ENCODE results near the gene DLG5. TPM values are rescaled to one million over a fixed set of nuclear protein-coding genes. Genes with fewer than 3 reads are reported as not detected.

The DLG5 gene
- total and polyA plus RNA-seq, 10 of the 15 experiments (the other 5 are each of a cell fraction or from before 2014, with no cell fraction given), result 0.18 to 6.6 (median 2.7) TPM

GRCh38 chr10:77944519-77944918, 18.0 kb upstream of the DLG5 start:
- RAD21 ChIA-PET (ENCODE audit: unreplicated experiment), result no interaction called here
- Histone ChIP-seq H4K20me1 (ENCODE audit: control insufficient read depth, insufficient read depth) (no peaks in the 10 kb centered on the region), H3K4me3 (no peak overlapping the region), H3K4me2 (ENCODE audit: control insufficient read depth, insufficient read depth) (no peak overlapping the region), H3K36me3 (ENCODE audit: control insufficient read depth in 2 of 2, insufficient read depth in 2 of 2, low read length in 1 of 2) (no peaks in the 10 kb centered on the region), H3K27me3 (replicated peaks in 1 of 2; ENCODE audit: control insufficient read depth in 2 of 2, insufficient read depth in 2 of 2, low read length in 1 of 2) (no peaks in the 10 kb centered on the region), H3K9me3 (replicated peaks; ENCODE audit: control insufficient read depth, insufficient read depth, low read length) (no peaks in the 10 kb centered on the region), H3K9ac (ENCODE audit: control insufficient read depth, insufficient read depth, low read length) (no peak overlapping the region), H2AFZ (ENCODE audit: control insufficient read depth, low read depth, low read length) (no peak overlapping the region), H3K4me1 (ENCODE audit: control insufficient read depth, insufficient read depth, low read length) (no peaks in the 10 kb centered on the region), H3K27ac (ENCODE audit: control insufficient read depth, insufficient read depth) (no peak overlapping the region), H3K79me2 (ENCODE audit: control insufficient read depth, insufficient read depth, low read length) (no peaks in the 10 kb centered on the region)
- POLR2A ChIA-PET, result interaction anchor here (0.7 kb wide), 1 partner anchor 33 kb away, joined by 3 read pairs; no protein-coding TSS in a partner anchor
- intact Hi-C loops (cut with micrococcal nuclease; ENCODE audit: unreplicated experiment) (no loop called here), in situ Hi-C loops (cut with MboI) (no loop called here)
- DNase-seq (ENCODE audit: low read depth, low spot score) (no peak), ATAC-seq (no peak), FAIRE-seq (no peak)
- BruUV-seq (replicated peaks), result no TSS peak
- TF ChIP-seq YY1 (IDR thresholded peaks at IDR 0.05; ENCODE audit: low read depth, low read length), result no peak
- no peak for TF ChIP-seq SPI1 (IDR thresholded peaks at IDR 0.05; ENCODE audit: borderline replicate concordance, insufficient read depth, low read depth, low read length)
- no peak for TF ChIP-seq ATF3 (IDR thresholded peaks at IDR 0.05; ENCODE audit: borderline replicate concordance, extremely low read depth, low read depth, low read length)
- TF ChIP-seq DPF2 (IDR thresholded peaks at IDR 0.05), result no peak
- no peak for TF ChIP-seq ZNF24 (IDR thresholded peaks at IDR 0.05)
- TF ChIP-seq PRDM15 (CRISPR knock-in tag; IDR thresholded peaks at IDR 0.05), result no peak
- TF ChIP-seq SMARCA5 (IDR thresholded peaks at IDR 0.05), result no peak
- TF ChIP-seq TBL1XR1 (IDR thresholded peaks at IDR 0.05; ENCODE audit: low read depth, low read length), result no peak
- no peak for TF ChIP-seq ZNF622 (IDR thresholded peaks at IDR 0.05)
- no peak for TF ChIP-seq NFIC (IDR thresholded peaks at IDR 0.05; ENCODE audit: low read depth, low read length)
- no peak for TF ChIP-seq IKZF2 (IDR thresholded peaks at IDR 0.05)
- no peak for TF ChIP-seq FOS (IDR thresholded peaks at IDR 0.05; ENCODE audit: borderline replicate concordance, extremely low read depth, insufficient read length)
- no peak for TF ChIP-seq GATAD2B (conservative IDR thresholded peaks at IDR 0.05; ENCODE audit: low read depth)
- no peak for TF ChIP-seq E2F8 (IDR thresholded peaks at IDR 0.05; ENCODE audit: low read depth, partially characterized antibody)
- TF ChIP-seq MEF2A (IDR thresholded peaks at IDR 0.05; ENCODE audit: insufficient read depth, low read depth, low read length), result no peak
- no peak for TF ChIP-seq PML (IDR thresholded peaks at IDR 0.05; ENCODE audit: low read length)
- no peak for TF ChIP-seq TCF12 (IDR thresholded peaks at IDR 0.05; ENCODE audit: low read depth, low read length)
- no peak for TF ChIP-seq TARDBP (IDR thresholded peaks at IDR 0.05; ENCODE audit: borderline replicate concordance)
- 3% methylated on average over 4 of the region's 4 CpGs for WGBS (ENCODE audit: insufficient coverage, insufficient replicate concordance, low lambda C conversion rate, missing lambda C conversion rate)
- SMC1A ChIA-PET (ENCODE audit: uncharacterized antibody, unreplicated experiment), result no interaction called here
- CTCF ChIA-PET, result no interaction called here
